Activated naive CD4-positive, alpha-beta T cell treated with anti-CD3 and anti-CD28 coated beads, Interleukin-2, amount 10 ng/mL, durations not matched to agents 7 days and 5 days (primary cell): ENCODE data around the gene TRIP13.

Experiments
- CTCF ChIA-PET: fragments of 350-600 bp; sonication (Branson Sonifier 250); formaldehyde crosslinking; loops from one replicate; lab custom pipeline; 2021; ENCODE audit warnings: antibody characterized with exemption; lab: Charles Lee
- DNase-seq: peaks from one replicate; pipeline ENCODE4 v3.0.0-alpha.2; 2020
- H3K27ac Mint-ChIP-seq: one replicate; pipeline ENCODE4 v1.8.0; 2021; ENCODE audit warnings: mild to moderate bottlenecking, moderate library complexity, mixed read lengths
- H3K27me3 Mint-ChIP-seq: one replicate; pipeline ENCODE4 v1.8.0; 2021; ENCODE audit warnings: mild to moderate bottlenecking, mixed read lengths
- H3K36me3 Mint-ChIP-seq: one replicate; pipeline ENCODE4 v1.8.0; 2021; ENCODE audit warnings: mixed read lengths
- H3K4me1 Mint-ChIP-seq: one replicate; pipeline ENCODE4 v1.8.0; 2021; ENCODE audit warnings: mixed read lengths
- H3K4me3 Mint-ChIP-seq: one replicate; pipeline ENCODE4 v1.8.0; 2021; ENCODE audit warnings: mild to moderate bottlenecking, moderate library complexity, mixed read lengths
- H3K9me3 Mint-ChIP-seq: one replicate; pipeline ENCODE4 v1.8.0; 2021; ENCODE audit warnings: mixed read lengths

The TRIP13 gene

GRCh38 chr5:945691-946551, 53.2 kb downstream of the TRIP13 start:
- Mint-ChIP-seq H3K27me3 (peaks cover 84% of the 10 kb centered on the region), H3K4me3 (no peak overlapping the region)
- CTCF ChIA-PET: interaction anchor here (0.8 to 1.7 kb wide), 3 partner anchors 8 to 194 kb away, joined by 3 to 5 read pairs (median 3); no protein-coding TSS in a partner anchor

GRCh38 chr5:946720-947625, 54.3 kb downstream of the TRIP13 start:
- Mint-ChIP-seq H3K4me1 (peaks cover 4% of the 10 kb centered on the region), H3K9me3 (no peaks in the 10 kb centered on the region), H3K27ac (no peak overlapping the region), H3K27me3 (peaks cover 86% of the 10 kb centered on the region), H3K4me3 (no peak overlapping the region), H3K36me3 (no peaks in the 10 kb centered on the region)
- DNase-seq: no peak
- CTCF ChIA-PET: interaction anchor here (0.8 to 1.7 kb wide), 2 partner anchors 9 to 14 kb away, joined by 3 to 5 read pairs; no protein-coding TSS in a partner anchor

More at GRCh38 chr5:945691-946551, 53.2 kb downstream of the TRIP13 start:
- H3K27ac Mint-ChIP-seq: no peak overlapping the region
- no peak for DNase-seq
- H3K4me1 Mint-ChIP-seq: peaks cover 4% of the 10 kb centered on the region
- no peaks in the 10 kb centered on the region for H3K36me3 Mint-ChIP-seq
- no peaks in the 10 kb centered on the region for H3K9me3 Mint-ChIP-seq

- no peaks in the 10 kb centered on the region for H3K9me3 Mint-ChIP-seq
- no peak for DNase-seq
- no peaks in the 10 kb centered on the region for H3K36me3 Mint-ChIP-seq
- H3K27me3 Mint-ChIP-seq: peaks cover 89% of the 10 kb centered on the region
- H3K27ac Mint-ChIP-seq: no peak overlapping the region
- H3K4me3 Mint-ChIP-seq: no peak overlapping the region
- CTCF ChIA-PET: interaction anchor here (1.0 to 1.6 kb wide), 2 partner anchors 9 to 63 kb away, joined by 4 to 5 read pairs; no protein-coding TSS in a partner anchor
- peaks cover 4% of the 10 kb centered on the region for H3K4me1 Mint-ChIP-seq
Observed at GRCh38 chr5:947626-948471, 55.2 kb downstream of the TRIP13 start.

GRCh38 chr5:948472-949274, 56.0 kb downstream of the TRIP13 start:
- CTCF ChIA-PET: interaction anchor here (1.0 to 1.6 kb wide), 2 partner anchors 9 to 62 kb away, joined by 4 to 5 read pairs; no protein-coding TSS in a partner anchor
- Mint-ChIP-seq H3K4me1 (peaks cover 4% of the 10 kb centered on the region), H3K4me3 (no peak overlapping the region), H3K27ac (no peak overlapping the region), H3K36me3 (no peaks in the 10 kb centered on the region), H3K9me3 (no peaks in the 10 kb centered on the region), H3K27me3 (peaks cover 89% of the 10 kb centered on the region)
- no peak for DNase-seq

- H3K36me3 Mint-ChIP-seq: no peaks in the 10 kb centered on the region
- H3K9me3 Mint-ChIP-seq: no peaks in the 10 kb centered on the region
- H3K4me1 Mint-ChIP-seq: peaks cover 2% of the 10 kb centered on the region
- H3K27me3 Mint-ChIP-seq: peaks cover 89% of the 10 kb centered on the region
- H3K27ac Mint-ChIP-seq: no peak overlapping the region
- no peak for DNase-seq
- CTCF ChIA-PET: interaction anchor here (1.6 kb wide), 1 partner anchor 62 kb away, joined by 5 read pairs; no protein-coding TSS in a partner anchor
- H3K4me3 Mint-ChIP-seq: no peak overlapping the region
Observed at GRCh38 chr5:949275-949543, 56.5 kb downstream of the TRIP13 start.

GRCh38 chr5:949815-950560, 57.3 kb downstream of the TRIP13 start:
- Mint-ChIP-seq H3K9me3 (no peaks in the 10 kb centered on the region), H3K27me3 (peaks cover 88% of the 10 kb centered on the region), H3K36me3 (no peaks in the 10 kb centered on the region), H3K4me1 (peaks cover 2% of the 10 kb centered on the region), H3K27ac (no peak overlapping the region), H3K4me3 (no peak overlapping the region)
- DNase-seq: no peak
- CTCF ChIA-PET: interaction anchor here (1.4 kb wide), 1 partner anchor 60 kb away, joined by 5 read pairs; no protein-coding TSS in a partner anchor

- Mint-ChIP-seq H3K9me3 (no peaks in the 10 kb centered on the region), H3K27me3 (peaks cover 88% of the 10 kb centered on the region), H3K4me3 (no peak overlapping the region), H3K27ac (no peak overlapping the region), H3K4me1 (peaks cover 19% of the 10 kb centered on the region), H3K36me3 (no peaks in the 10 kb centered on the region)
- CTCF ChIA-PET: no interaction called here
- no peak for DNase-seq
Observed at GRCh38 chr5:951940-952596, 59.4 kb downstream of the TRIP13 start.

- H3K9me3 Mint-ChIP-seq: no peaks in the 10 kb centered on the region
- H3K36me3 Mint-ChIP-seq: no peaks in the 10 kb centered on the region
- peaks cover 88% of the 10 kb centered on the region for H3K27me3 Mint-ChIP-seq
- DNase-seq: no peak
- CTCF ChIA-PET: no interaction called here
- H3K27ac Mint-ChIP-seq: no peak overlapping the region
- peaks cover 26% of the 10 kb centered on the region for H3K4me1 Mint-ChIP-seq
- no peak overlapping the region for H3K4me3 Mint-ChIP-seq
Observed at GRCh38 chr5:952597-953271, 60.0 kb downstream of the TRIP13 start.

- CTCF ChIA-PET: no interaction called here
- DNase-seq: no peak
- H3K9me3 Mint-ChIP-seq: no peaks in the 10 kb centered on the region
- peaks cover 30% of the 10 kb centered on the region for H3K4me1 Mint-ChIP-seq
- peaks cover 88% of the 10 kb centered on the region for H3K27me3 Mint-ChIP-seq
- no peak overlapping the region for H3K27ac Mint-ChIP-seq
- H3K4me3 Mint-ChIP-seq: no peak overlapping the region
- no peaks in the 10 kb centered on the region for H3K36me3 Mint-ChIP-seq
Observed at GRCh38 chr5:953535-954449, 61.1 kb downstream of the TRIP13 start.

GRCh38 chr5:955886-956761, 63.4 kb downstream of the TRIP13 start:
- Mint-ChIP-seq H3K9me3 (no peaks in the 10 kb centered on the region), H3K4me3 (no peak overlapping the region), H3K4me1 (peaks cover 46% of the 10 kb centered on the region), H3K27me3 (peaks cover 95% of the 10 kb centered on the region), H3K36me3 (no peaks in the 10 kb centered on the region), H3K27ac (no peak overlapping the region)
- CTCF ChIA-PET: interaction anchor here (0.7 to 2.0 kb wide), 2 partner anchors 8 to 185 kb away, joined by 3 to 4 read pairs; no protein-coding TSS in a partner anchor
- no peak for DNase-seq
